ENCODE measurements around the gene BTNL3.

The BTNL3 gene

DNA sequence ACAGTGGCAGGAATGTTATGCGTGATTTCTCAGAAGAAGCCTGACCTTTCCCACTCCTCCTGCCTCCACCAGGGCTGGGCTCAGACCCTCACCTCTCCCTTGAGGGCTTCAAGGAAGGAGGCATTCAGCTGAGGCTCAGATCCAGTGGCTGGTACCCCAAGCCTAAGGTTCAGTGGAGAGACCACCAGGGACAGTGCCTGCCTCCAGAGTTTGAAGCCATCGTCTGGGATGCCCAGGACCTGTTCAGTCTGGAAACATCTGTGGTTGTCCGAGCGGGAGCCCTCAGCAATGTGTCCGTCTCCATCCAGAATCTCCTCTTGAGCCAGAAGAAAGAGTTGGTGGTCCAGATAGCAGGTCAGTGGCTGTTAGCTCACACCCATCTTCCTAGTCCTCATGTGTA, 61.4 kb downstream of the BTNL3 start:
- no peak for DNase-seq

GRCh38 chr5:181051841-181052671, 63.4 kb downstream of the BTNL3 start:
- DNase-seq: no peak

DNA sequence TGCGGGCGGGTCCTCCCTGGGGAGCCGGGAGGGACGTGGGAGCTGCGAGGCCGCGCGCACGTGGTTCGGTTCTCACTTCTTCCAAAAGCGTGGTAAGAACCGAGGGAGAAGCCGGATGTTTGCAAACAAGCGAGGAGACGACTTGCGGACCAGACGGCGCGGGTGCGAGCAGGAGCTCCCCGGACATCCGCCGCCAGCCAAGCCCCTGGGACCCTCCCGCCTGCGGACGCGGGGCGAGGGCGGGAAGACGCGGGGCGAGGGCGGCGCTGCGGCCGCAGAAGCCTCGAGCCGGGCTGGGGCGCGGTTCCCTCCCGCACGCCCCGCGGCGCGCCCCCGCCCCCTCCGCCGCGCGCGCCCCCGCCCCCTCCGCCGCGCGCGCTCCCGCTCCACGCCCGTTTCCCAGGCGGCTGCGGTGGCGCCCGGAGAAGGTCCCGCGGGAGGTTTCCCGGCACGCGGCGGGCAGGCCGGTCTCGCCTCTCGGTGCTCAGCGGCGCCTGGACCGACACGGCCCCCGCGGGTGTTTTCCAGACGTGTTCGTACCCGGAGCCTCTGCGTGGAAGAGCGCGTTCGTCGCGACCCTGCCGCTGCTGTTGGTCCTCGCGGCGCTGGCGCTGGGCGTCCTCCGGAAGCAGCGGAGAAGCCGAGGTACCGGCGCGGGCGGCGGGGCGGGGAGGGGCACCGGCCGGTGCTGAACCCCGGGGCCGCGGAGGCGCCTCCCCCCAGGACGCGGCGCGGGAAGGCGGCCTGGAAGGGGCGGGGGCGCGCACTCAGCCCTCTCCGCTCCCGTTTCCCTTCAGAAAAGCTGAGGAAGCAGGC, 64.2 kb downstream of the BTNL3 start:
- no peak for DNase-seq

GRCh38 chr5:181053488-181054121, 65.0 kb downstream of the BTNL3 start:
- no peak for DNase-seq

- no peak for DNase-seq
Observed at GRCh38 chr5:181054138-181054537, 65.5 kb downstream of the BTNL3 start.

DNA sequence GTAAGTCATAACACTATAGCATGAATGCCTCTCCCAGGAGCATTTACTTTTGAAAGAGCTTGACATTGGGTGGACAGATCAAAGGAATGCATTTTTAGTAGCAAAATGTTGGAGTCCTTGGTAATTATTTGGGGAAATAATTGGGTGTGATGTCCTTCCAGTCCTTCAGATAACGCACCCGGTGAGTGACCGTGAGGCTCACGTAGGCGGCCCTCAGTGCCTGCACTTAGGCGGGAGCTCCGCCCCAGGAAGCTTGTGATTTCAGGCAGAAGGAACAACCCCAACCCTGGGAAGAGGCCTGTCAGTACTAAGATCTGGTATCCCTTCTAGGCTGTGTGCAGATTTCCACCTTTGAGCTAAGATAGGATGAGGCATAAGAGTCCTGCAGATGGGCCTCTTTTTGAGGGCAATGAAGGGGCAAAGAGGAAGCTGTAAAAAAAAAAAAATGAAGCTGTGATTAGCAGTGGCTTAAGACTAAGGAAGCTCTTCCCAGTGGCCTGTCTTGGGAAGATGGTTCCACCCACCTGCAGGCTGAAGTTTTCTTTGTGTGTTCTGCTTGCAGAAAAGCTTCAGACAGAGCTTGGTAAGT, 66.3 kb downstream of the BTNL3 start:
- DNase-seq: no peak

Data from NCI-H1436 treated with DMSO at 0.1 percent for 48 hours (cell line).